HG03342 (cell line): ENCODE data around the gene SLC15A4.

Source experiments
- ATAC-seq: cut with Tn5 transposase; IDR thresholded peaks from one replicate; pipeline ENCODE4 v1.9.1; 2021; ENCODE audit warnings: mild to moderate bottlenecking, moderate library complexity; ENCODE audit not compliant: unreplicated experiment

SLC15A4 gene

DNA sequence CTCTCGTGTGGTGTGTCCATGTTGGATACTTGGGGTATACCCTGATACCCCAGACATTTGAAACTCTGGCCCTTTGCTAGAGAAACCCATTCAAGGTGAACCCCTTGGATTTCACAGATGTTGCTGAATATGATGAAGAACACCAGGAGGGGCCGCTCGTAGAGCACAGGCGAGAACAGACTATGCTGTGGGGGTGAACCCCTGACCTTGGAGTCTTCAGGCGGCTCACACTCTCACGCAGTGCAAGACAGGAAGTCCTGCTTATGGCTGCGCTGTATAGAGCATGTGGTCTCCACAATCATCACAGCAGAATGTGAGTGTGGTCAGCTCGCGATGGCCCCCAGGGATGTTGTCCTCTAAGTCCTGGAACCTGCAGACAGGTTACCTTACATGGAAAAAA is 60.4 kb downstream of the SLC15A4 start:
- no peak for ATAC-seq

DNA sequence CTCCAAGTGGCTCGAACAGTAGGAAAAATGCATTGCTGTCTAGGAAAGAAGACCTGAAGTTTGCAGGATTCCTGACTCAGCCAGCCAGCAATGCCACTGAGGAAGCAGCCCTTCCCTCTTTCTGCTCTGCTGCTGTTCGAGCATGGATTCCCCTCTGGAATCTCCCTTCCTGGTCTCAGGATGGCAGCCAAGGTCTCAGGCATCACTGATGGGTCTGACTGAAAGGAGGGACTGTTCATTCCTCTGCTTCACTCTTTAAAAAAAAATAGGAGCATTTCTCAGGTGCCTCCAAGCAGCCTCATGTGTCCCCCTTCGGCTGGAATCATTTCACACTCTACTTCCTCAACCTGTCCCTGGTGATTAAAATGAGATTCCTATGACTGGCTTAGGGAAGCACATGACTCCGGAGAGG is 62.4 kb downstream of the SLC15A4 start:
- ATAC-seq: no peak

DNA sequence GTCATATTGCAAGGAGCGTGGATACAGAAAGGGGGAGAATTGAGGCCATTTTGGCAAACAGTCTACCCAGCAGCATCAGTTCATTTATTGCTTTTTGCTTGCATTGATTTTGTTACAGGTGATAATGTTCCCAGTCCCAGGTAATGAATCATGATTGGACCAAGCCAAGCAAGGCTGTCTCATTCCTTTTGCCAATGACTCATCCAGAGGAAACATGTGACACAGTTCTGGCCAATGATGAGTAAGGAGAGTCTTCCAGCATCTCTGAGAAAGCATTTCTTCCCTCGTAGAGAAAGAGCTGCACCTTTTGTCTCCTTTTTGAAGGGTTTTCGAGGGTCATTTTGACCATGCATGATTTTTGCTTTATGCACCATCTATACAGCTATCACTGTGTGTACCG is 68.2 kb downstream of the SLC15A4 start:
- ATAC-seq: no peak

DNA sequence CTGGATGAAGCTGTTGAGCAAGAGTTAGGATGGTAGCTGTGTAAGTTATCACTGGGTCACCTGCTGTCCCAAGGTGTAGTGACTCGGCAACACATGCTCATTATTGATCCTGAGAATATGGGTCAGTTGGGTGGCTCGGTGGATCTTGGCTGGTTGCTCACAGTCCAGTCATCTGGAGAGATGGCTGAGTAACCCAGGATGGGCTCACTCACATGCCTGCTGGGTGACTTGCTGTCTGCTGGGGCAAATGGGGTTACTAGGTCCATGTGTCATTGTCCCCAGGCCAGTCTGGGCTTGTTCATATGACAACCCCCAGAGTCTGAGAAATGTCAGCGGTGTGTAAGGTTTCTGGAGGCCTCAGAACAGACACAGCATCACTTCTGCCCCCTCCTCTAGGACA is 69.5 kb downstream of the SLC15A4 start:
- no peak for ATAC-seq

DNA sequence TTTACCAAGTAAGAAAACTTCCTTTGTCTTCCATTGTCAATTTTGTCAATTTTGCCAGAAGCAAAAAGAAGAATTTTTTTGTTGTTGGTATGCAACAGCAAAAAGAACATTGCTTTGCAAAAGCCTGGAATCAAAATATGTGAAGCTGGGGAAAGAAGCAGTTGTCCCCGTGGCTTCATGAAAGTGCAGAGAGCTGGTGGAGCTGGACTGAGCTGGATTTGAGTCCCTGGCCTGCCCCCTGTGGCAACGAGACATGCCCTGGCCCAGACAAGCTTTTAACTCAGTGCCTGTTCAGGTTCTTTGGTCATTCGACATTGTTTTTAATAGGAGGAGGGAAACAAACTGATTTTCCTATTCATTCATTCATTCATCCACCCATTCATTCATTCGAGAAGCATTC is 70.3 kb downstream of the SLC15A4 start:
- no peak for ATAC-seq

DNA sequence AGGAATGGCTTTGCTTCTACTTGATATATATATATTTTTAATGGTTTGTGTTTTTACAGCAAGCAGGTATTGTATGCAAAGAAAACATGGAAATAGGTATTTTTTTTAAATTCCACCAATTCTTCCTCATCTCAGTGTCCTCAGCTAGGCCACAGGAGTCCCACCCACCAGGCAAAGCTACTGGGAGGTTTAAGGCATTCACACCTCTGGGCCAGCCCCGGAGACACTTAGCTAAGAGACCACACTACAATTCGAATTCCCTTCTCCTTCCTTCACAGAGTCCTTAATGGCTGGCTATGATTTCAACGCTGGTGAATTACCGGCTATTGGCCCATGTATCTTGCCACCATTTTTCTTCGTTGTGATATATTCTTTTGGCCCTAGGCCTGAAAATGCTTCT is 71.4 kb downstream of the SLC15A4 start:
- ATAC-seq: no peak

DNA sequence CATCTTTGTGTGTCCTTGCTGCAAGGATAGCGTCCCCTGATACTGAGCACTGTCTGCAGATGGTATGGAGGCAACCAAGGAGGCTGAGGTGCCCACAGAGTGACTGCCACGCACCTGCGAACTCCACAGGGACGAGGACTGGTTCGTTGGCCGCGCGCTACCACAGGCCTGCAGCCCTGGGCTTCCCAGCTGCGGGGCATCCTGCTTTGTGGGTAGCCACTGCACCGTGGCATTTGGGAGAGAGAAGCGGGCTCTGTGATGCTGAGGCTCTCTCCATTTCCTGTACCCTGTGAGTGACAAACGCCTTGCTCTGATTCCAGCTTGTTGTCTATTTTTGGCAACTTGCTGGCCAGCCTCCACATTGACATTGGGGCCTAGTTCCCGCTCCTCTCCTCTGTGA is 76.3 kb downstream of the SLC15A4 start:
- no peak for ATAC-seq

DNA sequence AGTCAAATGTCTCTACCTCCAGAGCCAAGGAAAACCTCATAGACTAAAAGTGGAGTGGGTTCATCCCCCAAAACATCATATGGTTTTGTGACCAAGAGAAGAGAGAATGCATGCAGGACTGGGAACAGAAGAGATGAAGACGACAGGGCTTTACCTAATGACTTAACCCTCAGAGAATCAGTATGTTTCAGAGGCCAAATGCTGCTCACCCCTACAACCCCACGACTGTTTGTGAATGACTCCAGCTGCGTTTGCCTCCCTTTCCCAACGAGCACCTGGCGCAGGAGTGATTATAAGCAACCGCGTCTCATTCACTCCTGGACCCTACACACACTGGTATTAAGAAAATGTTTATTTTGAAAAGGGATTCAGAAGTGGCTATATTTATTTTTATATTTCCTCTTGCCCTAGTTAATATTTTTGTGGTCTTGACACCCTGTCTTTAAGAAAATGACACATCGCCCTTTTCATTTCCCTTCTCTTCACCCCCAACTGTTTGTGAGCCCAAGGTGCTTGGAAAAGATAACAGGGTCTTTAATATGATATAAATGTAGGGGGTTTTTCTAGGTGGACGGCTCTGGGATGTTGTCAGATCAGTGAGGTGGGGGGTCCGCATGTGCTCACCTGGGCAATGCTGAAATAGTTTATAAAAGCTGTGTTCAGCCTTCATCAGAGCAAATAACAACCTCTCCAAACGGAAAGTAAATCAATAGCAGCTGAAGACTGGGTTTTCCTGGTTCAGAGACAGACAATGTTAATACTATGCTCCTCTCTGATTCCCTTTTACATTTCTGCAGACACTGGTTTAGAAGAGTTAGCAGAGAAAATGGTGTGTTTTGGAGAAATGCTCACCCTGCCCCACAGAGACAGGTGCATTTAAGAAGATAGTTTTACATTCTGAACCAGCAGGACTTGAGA is 77.7 kb downstream of the SLC15A4 start:
- ATAC-seq: no peak

DNA sequence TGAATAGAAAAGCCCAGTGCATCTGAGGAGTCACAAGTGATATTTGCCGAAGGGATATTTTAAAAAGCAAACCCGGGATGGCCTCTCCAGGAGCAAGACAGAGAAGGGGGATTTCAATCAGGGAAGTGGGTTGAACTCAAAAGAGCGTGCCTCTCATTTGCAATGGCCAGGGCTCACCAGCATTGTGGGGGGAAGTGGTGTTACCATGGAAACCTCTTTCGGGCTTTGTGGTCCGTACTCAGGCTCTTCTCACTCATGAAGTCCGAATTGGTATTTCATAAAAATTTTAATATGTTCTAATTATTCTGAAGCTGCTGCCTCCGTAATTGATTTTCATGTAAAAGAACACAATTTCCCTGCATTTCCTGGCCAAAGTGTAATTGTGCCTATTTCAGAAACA is 79.8 kb downstream of the SLC15A4 start:
- ATAC-seq: no peak
